ENCODE data around the gene PROSER1. TPM values are rescaled to one million over a fixed set of nuclear protein-coding genes. Genes with fewer than 3 reads are reported as not detected.
"Not testable (repeated sequence)": the region's sequence is repeated elsewhere in the genome, so short reads cannot be mapped to it uniquely, and the experiment has no call there.

Gene PROSER1
- total RNA-seq: 10 to 100 TPM; 22.3 to 38.4 (median 23.5) TPM

GRCh38 chr13:39037880-39038568 lies at the start of gene PROSER1, which contains the start of gene NHLRC3:
Gene PROSER1 (minus strand): TSS chr13:39038089. CDS start chr13:39037242, 847 bp downstream.
Gene NHLRC3 (plus strand): TSS chr13:39038456. CDS start chr13:39038640, 184 bp downstream.
- no peaks in the 10 kb centered on the region for H3K9me3 ChIP-seq
- 0 to 1% methylated on average over 21 to 23 of the region's 41 CpGs for whole genome bisulfite sequencing, 2 donors
- peaks cover 0 to 71% (median 36%) of the 10 kb centered on the region in 4 donors for H3K4me1 ChIP-seq
- H3K4me3 ChIP-seq: peak within 1 kb of the TSS; percentile 70 to 89 (median 76)
- peak in 2 of 5 experiments; percentile 43 to 60 for TF ChIP-seq CTCF (IDR thresholded peaks at IDR 0.05)
- peak; percentile 57 to 91 for TF ChIP-seq EP300 (IDR thresholded peaks at IDR 0.05)
- peak in 1 of 2 donors; percentile 42 for TF ChIP-seq POLR2A (IDR thresholded peaks at IDR 0.05)
- peak; percentile 88 to 92 for DNase-seq (ENCODE audit: low spot score in 2 of 2)
- H3K36me3 ChIP-seq: peaks cover 0 to 10% (median 0%) of the 10 kb centered on the region in 3 donors
- H3K27me3 ChIP-seq: no peaks in the 10 kb centered on the region
- peak within 1 kb of the TSS; percentile 49 to 89 (median 86) for H3K27ac ChIP-seq

GRCh38 chr13:39086251-39086945 lies 48.5 kb upstream of the PROSER1 start:
- not testable (repeated sequence) for H3K27me3 ChIP-seq; H3K36me3 ChIP-seq; H3K9me3 ChIP-seq; H3K27ac ChIP-seq; DNase-seq (ENCODE audit: low spot score in 2 of 2); H3K4me3 ChIP-seq; H3K4me1 ChIP-seq
- WGBS, 2 donors: 59 to 62% methylated on average over 1 of the region's 1 CpG

- Histone ChIP-seq H3K27ac (no peak overlapping the region), H3K27me3 (peaks cover 0 to 2% of the 10 kb centered on the region in 2 donors), H3K4me3 (no peak overlapping the region), H3K4me1 (no peaks in the 10 kb centered on the region), H3K9me3 (peaks cover 0 to 3% (median 1%) of the 10 kb centered on the region in 4 donors), H3K36me3 (no peaks in the 10 kb centered on the region)
- TF ChIP-seq POLR2A (IDR thresholded peaks at IDR 0.05) (no peak), EP300 (IDR thresholded peaks at IDR 0.05) (no peak), CTCF (IDR thresholded peaks at IDR 0.05) (no peak)
- no peak for DNase-seq (ENCODE audit: low spot score in 2 of 2)
- WGBS, 2 donors: 57 to 58% methylated on average over 3 of the region's 3 CpGs
Observed at GRCh38 chr13:39073983-39074382, 36.1 kb upstream of the PROSER1 start.

- 85 to 95% methylated on average over 2 of the region's 2 CpGs for WGBS, 2 donors
- no peaks in the 10 kb centered on the region for H3K4me1 ChIP-seq
- no peak for DNase-seq (ENCODE audit: low spot score in 2 of 2)
- H3K27ac ChIP-seq: no peak overlapping the region
- peaks cover 0 to 3% (median 1%) of the 10 kb centered on the region in 4 donors for H3K9me3 ChIP-seq
- H3K27me3 ChIP-seq: peaks cover 0 to 2% of the 10 kb centered on the region in 2 donors
- TF ChIP-seq CTCF (IDR thresholded peaks at IDR 0.05) (no peak), POLR2A (IDR thresholded peaks at IDR 0.05) (no peak), EP300 (IDR thresholded peaks at IDR 0.05) (no peak)
- no peaks in the 10 kb centered on the region for H3K36me3 ChIP-seq
- no peak overlapping the region for H3K4me3 ChIP-seq
Observed at GRCh38 chr13:39072842-39073241, 35.0 kb upstream of the PROSER1 start.

GRCh38 chr13:39062004-39062403 lies 24.1 kb upstream of the PROSER1 start:
- peaks cover 0 to 16% (median 0%) of the 10 kb centered on the region in 3 donors for H3K36me3 ChIP-seq
- H3K4me1 ChIP-seq: no peaks in the 10 kb centered on the region
- H3K27me3 ChIP-seq: no peaks in the 10 kb centered on the region
- H3K9me3 ChIP-seq: peaks cover 0 to 8% (median 2%) of the 10 kb centered on the region in 4 donors
- 94 to 97% methylated on average over 4 of the region's 4 CpGs for WGBS, 2 donors
- H3K4me3 ChIP-seq: no peak overlapping the region
- no peak for DNase-seq (ENCODE audit: low spot score in 2 of 2)
- TF ChIP-seq POLR2A (IDR thresholded peaks at IDR 0.05) (no peak), EP300 (IDR thresholded peaks at IDR 0.05) (no peak), CTCF (IDR thresholded peaks at IDR 0.05) (no peak)
- H3K27ac ChIP-seq: no peak overlapping the region

Measured in tibial nerve (tissue), 4 donors.